ENCODE data around the gene ITGB1BP2.
A peak's percentile ranks its signal among the peaks of the same experiment; 100 is the strongest.
"Not testable (repeated sequence)": the region's sequence is repeated elsewhere in the genome, so short reads cannot be mapped to it uniquely, and the experiment has no call there.

Gene ITGB1BP2

GRCh38 chrX:71301195-71301924 is at the start of gene ITGB1BP2:
Gene ITGB1BP2, plus strand, starts transcription at chrX:71301750. Its CDS starts 57 bp downstream, at chrX:71301807.
- DNase-seq = no peak

- DNase-seq = no peak
Observed at GRCh38 chrX:71252221-71252620, 49.3 kb upstream of the ITGB1BP2 start.

GRCh38 chrX:71253253-71254091 is 48.1 kb upstream of the ITGB1BP2 start:
- DNase-seq = peak in 1 of 2 experiments; percentile 22

GRCh38 chrX:71254092-71254963 is 47.2 kb upstream of the ITGB1BP2 start, which contains the start of gene ZMYM3:
Gene ZMYM3, minus strand, starts transcription at chrX:71254140. Its CDS starts 885 bp downstream, at chrX:71253255.
- peak; percentile 73 to 90 for DNase-seq

GRCh38 chrX:71256051-71256450 is 45.5 kb upstream of the ITGB1BP2 start:
- no peak for DNase-seq

- DNase-seq = no peak
Observed at GRCh38 chrX:71256856-71257255, 44.7 kb upstream of the ITGB1BP2 start.

GRCh38 chrX:71268624-71269023 is 32.9 kb upstream of the ITGB1BP2 start:
- DNase-seq = not testable (repeated sequence)

- DNase-seq = no peak
Observed at GRCh38 chrX:71269801-71270395, 31.7 kb upstream of the ITGB1BP2 start.

- not testable (repeated sequence) for DNase-seq
Observed at GRCh38 chrX:71272313-71272712, 29.2 kb upstream of the ITGB1BP2 start.

GRCh38 chrX:71281300-71281699 is 20.2 kb upstream of the ITGB1BP2 start:
- DNase-seq = not testable (repeated sequence)

- DNase-seq = no peak
Observed at GRCh38 chrX:71282514-71283402, 18.8 kb upstream of the ITGB1BP2 start.

- peak; percentile 95 to 99 for DNase-seq
Observed at GRCh38 chrX:71283403-71284143, 18.0 kb upstream of the ITGB1BP2 start, which contains the start of gene NONO. Gene NONO, plus strand, starts transcription at chrX:71283635. Its CDS starts 7,003 bp downstream, at chrX:71290638.

- no peak for DNase-seq
Observed at GRCh38 chrX:71285929-71286328, 15.6 kb upstream of the ITGB1BP2 start.

GRCh38 chrX:71291381-71291780 is 10.2 kb upstream of the ITGB1BP2 start:
- DNase-seq = no peak

- no peak for DNase-seq
Observed at GRCh38 chrX:71292669-71293365, 8.7 kb upstream of the ITGB1BP2 start.

- no peak for DNase-seq
Observed at GRCh38 chrX:71296806-71297205, 4.7 kb upstream of the ITGB1BP2 start.

GRCh38 chrX:71298119-71298518 is 3.4 kb upstream of the ITGB1BP2 start:
- DNase-seq = no peak

GRCh38 chrX:71300064-71300463 is 1.5 kb upstream of the ITGB1BP2 start:
- DNase-seq = not testable (repeated sequence)

- not testable (repeated sequence) for DNase-seq
Observed at GRCh38 chrX:71300495-71300894, 1.1 kb upstream of the ITGB1BP2 start.
